Measurements from ENCODE around the gene DSCAM. TPM values are rescaled to one million over a fixed set of nuclear protein-coding genes. Genes with fewer than 3 reads are reported as not detected.

Gene DSCAM
- total and polyA plus RNA-seq, 2 donors (not counting 3 experiments of a cell fraction or from before 2014, with no cell fraction given): not detected

DNA sequence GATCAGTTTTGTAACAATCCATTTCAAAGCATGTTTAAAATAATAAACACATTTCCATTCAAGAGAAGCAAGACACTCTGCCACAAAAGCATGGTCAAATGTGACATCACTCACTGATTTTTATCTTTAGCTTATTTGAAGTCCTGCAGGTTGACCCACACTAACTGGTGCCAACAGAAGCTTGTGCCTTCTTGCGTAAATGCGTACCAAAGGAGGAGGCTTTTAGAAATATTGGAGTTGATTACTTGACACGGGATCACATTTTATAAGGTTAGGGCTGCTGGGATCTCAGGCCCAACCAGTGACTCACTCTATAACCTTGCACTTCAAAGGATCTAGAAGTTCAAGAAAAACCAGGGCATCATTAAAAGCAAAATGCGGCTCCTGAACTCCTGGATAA is 776.1 kb downstream of the DSCAM start:
- BruUV-seq (replicated peaks): no TSS peak
- Histone ChIP-seq H4K20me1 (replicated peaks; ENCODE audit: control insufficient read depth, extremely low read depth, insufficient read depth, low read length) (no peaks in the 10 kb centered on the region), H3K79me2 (ENCODE audit: control insufficient read depth, insufficient read depth, low read length) (no peaks in the 10 kb centered on the region), H2AFZ (ENCODE audit: low read depth, low read length) (no peak overlapping the region), H3K27me3 (ENCODE audit: control insufficient read depth in 2 of 2, insufficient read depth in 2 of 2, low read length in 2 of 2) (no peaks in the 10 kb centered on the region), H3K9ac (replicated peaks; ENCODE audit: extremely low read depth, insufficient read depth, low read length) (no peak overlapping the region), H3K4me3 (replicated peaks in 1 of 3; ENCODE audit: insufficient read depth in 1 of 3, low read depth in 1 of 3, low read length in 3 of 3) (no peak overlapping the region), H3K36me3 (ENCODE audit: control insufficient read depth in 2 of 2, extremely low read depth in 1 of 2, insufficient read depth in 2 of 2, low read length in 2 of 2) (no peaks in the 10 kb centered on the region), H3K4me1 (ENCODE audit: control insufficient read depth, extremely low read depth, insufficient read depth, low read length) (no peaks in the 10 kb centered on the region), H3K27ac (ENCODE audit: insufficient read depth, low read depth, low read length) (no peak overlapping the region), H3K9me3 (replicated peaks; ENCODE audit: control insufficient read depth, insufficient read depth, low read length) (peaks cover 5% of the 10 kb centered on the region), H3K9me1 (replicated peaks; ENCODE audit: control insufficient read depth, extremely low read depth, insufficient read depth, low read length) (no peaks in the 10 kb centered on the region), H3K4me2 (ENCODE audit: insufficient read depth, low read length) (no peak overlapping the region)
- ChIA-PET POLR2A (no interaction called here), CTCF (no interaction called here)
- no peak for DNase-seq (ENCODE audit: low read depth, low spot score)
- intact Hi-C loops (cut with micrococcal nuclease) (no loop called here), dilution Hi-C loops (cut with MboI; ENCODE audit: extremely low pct_ligation_motif_present, low sequenced_read_pairs) (no loop called here)
- FAIRE-seq: no peak
- TF ChIP-seq EZH2 (IDR thresholded peaks at IDR 0.05; ENCODE audit: borderline replicate concordance, low read depth, low read length, severe bottlenecking): no peak
- no peak for TF ChIP-seq FOS (IDR thresholded peaks at IDR 0.05; ENCODE audit: borderline replicate concordance, insufficient read depth, low read length)
- TF ChIP-seq, protein P1, sequence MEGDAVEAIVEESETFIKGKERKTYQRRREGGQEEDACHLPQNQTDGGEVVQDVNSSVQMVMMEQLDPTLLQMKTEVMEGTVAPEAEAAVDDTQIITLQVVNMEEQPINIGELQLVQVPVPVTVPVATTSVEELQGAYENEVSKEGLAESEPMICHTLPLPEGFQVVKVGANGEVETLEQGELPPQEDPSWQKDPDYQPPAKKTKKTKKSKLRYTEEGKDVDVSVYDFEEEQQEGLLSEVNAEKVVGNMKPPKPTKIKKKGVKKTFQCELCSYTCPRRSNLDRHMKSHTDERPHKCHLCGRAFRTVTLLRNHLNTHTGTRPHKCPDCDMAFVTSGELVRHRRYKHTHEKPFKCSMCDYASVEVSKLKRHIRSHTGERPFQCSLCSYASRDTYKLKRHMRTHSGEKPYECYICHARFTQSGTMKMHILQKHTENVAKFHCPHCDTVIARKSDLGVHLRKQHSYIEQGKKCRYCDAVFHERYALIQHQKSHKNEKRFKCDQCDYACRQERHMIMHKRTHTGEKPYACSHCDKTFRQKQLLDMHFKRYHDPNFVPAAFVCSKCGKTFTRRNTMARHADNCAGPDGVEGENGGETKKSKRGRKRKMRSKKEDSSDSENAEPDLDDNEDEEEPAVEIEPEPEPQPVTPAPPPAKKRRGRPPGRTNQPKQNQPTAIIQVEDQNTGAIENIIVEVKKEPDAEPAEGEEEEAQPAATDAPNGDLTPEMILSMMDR (IDR thresholded peaks at IDR 0.05; ENCODE audit: extremely low read depth in 1 of 2, insufficient read depth in 1 of 2, low read depth in 1 of 2, low read length in 2 of 2): no peak
- TF ChIP-seq MYC (IDR thresholded peaks at IDR 0.05; ENCODE audit: low read depth, low read length): no peak
- no peak for TF ChIP-seq GATA2 (IDR thresholded peaks at IDR 0.05; ENCODE audit: insufficient read depth, insufficient read length, low read depth, low read length)
- TF ChIP-seq POLR2A (IDR thresholded peaks at IDR 0.05; ENCODE audit: low read depth, low read length): no peak
- no peak for TF ChIP-seq JUN (IDR thresholded peaks at IDR 0.05; ENCODE audit: borderline replicate concordance, insufficient read depth, insufficient read length, low read depth)
- no peak for TF ChIP-seq POLR2AphosphoS5 (IDR thresholded peaks at IDR 0.05; ENCODE audit: insufficient read depth, low read depth, low read length)
- TF ChIP-seq, protein P2, sequence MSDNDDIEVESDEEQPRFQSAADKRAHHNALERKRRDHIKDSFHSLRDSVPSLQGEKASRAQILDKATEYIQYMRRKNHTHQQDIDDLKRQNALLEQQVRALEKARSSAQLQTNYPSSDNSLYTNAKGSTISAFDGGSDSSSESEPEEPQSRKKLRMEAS (IDR thresholded peaks at IDR 0.05; ENCODE audit: insufficient read depth, insufficient read length): no peak
